ENCODE measurements around the gene KRTDAP. TPM values are rescaled to one million over a fixed set of nuclear protein-coding genes. Genes with fewer than 3 reads are reported as not detected.
"Not testable (repeated sequence)": the region's sequence is repeated elsewhere in the genome, so short reads cannot be mapped to it uniquely, and the experiment has no call there.

Gene KRTDAP
- total RNA-seq, 1 donor from 2014 or later = not detected

DNA sequence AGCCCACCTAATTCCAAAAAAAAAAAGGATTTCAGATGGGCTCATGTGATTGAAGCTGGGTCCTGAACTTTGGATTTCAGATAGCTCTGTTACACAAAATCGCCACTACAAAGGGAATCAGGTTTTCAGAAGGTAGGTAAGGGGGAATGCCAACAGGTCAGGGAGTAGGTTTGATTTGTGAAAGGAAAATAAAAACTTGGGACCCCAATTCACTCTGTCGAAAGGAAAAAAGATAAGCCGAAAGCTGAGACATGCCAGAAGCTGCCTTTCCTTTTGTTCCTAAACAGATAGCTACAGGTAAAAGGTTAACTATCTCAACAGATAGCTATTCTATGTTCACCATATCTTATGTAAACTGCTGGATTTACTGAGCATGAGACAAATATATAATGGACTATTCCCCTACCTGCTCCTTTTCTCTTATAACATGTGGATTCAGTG lies 4.0 kb downstream of the KRTDAP start:
- no peak for TF ChIP-seq CTCF (IDR thresholded peaks at IDR 0.05)
- Mint-ChIP-seq H3K27ac (ENCODE audit: unreplicated experiment) (no peak overlapping the region), H3K9me3 (ENCODE audit: unreplicated experiment) (no peaks in the 10 kb centered on the region), H3K4me3 (ENCODE audit: unreplicated experiment) (no peak overlapping the region), H3K27me3 (ENCODE audit: unreplicated experiment) (peaks cover 23% of the 10 kb centered on the region), H3K4me1 (ENCODE audit: unreplicated experiment) (no peaks in the 10 kb centered on the region), H3K36me3 (ENCODE audit: unreplicated experiment) (no peaks in the 10 kb centered on the region)
- no peak for DNase-seq (ENCODE audit: extremely low spot score, unreplicated experiment)

DNA sequence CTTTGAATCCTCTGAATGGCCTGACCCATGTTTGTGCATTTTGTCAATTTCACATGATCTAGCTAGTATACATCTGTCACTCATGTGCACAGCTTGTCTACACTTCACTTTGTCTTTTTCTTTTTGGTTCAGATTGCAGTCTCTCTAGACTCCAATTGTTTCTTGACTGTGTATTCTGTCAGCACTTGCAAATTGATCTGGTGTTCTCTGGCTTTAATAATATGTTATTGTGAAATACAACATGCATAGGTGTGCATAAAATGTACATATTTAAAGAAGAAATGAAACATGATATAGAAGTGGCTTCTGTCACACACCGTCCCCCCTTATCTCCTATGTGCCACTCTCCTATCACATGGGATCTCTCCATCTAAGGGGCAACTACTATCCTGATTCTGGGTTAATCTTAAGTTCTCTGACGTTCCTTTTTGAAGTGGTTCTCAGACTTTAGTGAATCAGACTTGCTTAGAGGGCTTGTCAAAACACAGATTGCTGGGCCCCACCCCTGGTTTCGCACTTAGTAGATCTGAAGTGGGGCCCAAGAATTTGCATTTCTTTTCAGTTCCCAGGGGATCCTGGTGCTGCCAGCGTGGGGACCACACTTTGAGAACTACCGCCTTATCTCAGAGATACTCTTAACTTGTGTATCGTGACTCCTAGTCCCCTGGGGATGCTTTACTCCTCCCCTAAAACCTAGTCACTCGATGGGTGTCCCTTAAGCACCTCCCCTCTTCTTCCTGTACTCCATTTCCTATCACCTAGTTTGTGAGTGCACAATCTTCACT lies 5.8 kb downstream of the KRTDAP start:
- Mint-ChIP-seq H3K4me1 (ENCODE audit: unreplicated experiment) (no peaks in the 10 kb centered on the region), H3K9me3 (ENCODE audit: unreplicated experiment) (no peaks in the 10 kb centered on the region), H3K36me3 (ENCODE audit: unreplicated experiment) (no peaks in the 10 kb centered on the region), H3K27ac (ENCODE audit: unreplicated experiment) (no peak overlapping the region), H3K27me3 (ENCODE audit: unreplicated experiment) (peaks cover 11% of the 10 kb centered on the region), H3K4me3 (ENCODE audit: unreplicated experiment) (no peak overlapping the region)
- TF ChIP-seq CTCF (IDR thresholded peaks at IDR 0.05) = no peak
- DNase-seq (ENCODE audit: extremely low spot score, unreplicated experiment) = no peak

DNA sequence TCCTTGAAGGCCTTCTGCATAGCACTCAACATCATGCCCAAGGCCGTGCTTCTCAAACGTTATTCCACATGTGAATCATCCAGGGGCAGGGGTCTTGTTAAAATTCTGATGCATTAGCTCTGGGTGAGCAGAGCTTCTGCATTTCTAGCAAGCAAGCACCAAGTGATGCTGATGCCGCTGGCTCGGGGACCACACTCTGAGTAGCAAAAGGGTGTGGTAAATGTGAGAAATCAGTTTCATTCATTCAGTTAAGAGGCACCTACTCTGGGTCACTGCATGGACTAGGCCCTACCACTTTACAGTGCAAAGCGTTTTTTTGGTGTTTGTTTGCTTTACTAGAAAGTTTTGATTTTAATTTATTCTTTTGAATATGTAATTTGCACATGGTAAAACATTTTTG lies 7.2 kb downstream of the KRTDAP start:
- TF ChIP-seq CTCF (IDR thresholded peaks at IDR 0.05) = no peak
- Mint-ChIP-seq H3K27me3 (ENCODE audit: unreplicated experiment) (peaks cover 11% of the 10 kb centered on the region), H3K4me3 (ENCODE audit: unreplicated experiment) (no peak overlapping the region), H3K9me3 (ENCODE audit: unreplicated experiment) (no peaks in the 10 kb centered on the region), H3K36me3 (ENCODE audit: unreplicated experiment) (no peaks in the 10 kb centered on the region), H3K27ac (ENCODE audit: unreplicated experiment) (no peak overlapping the region), H3K4me1 (ENCODE audit: unreplicated experiment) (no peaks in the 10 kb centered on the region)
- DNase-seq (ENCODE audit: extremely low spot score, unreplicated experiment) = no peak

DNA sequence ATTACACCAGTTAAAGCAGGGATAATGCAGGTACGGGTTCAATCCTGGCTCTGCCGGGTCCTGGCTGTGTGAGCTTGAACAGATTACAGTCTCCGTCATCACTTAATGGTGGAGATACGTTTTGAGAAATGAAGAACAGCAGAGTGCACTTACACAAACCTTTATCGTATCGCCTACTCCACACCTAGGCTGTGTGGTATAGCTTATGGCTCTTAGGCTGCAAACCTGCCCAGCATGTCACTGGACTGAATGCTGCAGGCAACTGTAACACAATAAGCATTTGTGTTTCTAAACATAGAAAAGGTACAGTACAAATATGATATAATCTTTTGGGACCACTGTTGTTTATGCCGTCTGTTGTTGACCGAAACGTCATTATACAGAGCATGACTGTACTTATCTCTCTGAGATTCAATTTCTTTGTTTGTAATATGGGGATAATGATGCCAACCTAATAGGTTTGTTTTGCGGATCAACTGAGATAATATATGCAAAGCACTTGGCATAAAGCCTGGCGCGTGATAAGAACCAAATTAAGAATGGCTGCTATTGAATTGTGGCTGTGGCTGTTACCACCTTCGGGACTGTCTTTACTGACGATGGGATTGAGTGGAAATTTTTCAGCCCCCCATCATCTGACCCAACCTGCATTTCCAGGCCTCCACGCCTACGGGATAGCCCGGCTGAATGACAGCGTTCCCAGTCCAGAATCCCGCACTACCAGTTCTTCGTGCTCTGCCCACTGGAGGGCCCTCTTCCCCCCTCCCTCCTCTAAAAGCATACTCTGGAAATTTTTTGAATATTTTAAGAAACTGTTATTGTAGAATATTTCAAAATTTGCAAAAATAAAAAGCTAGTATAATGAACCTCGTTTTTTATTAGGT lies 11.2 kb downstream of the KRTDAP start:
- no peaks in the 10 kb centered on the region for H3K36me3 Mint-ChIP-seq (ENCODE audit: unreplicated experiment)
- H3K4me1 Mint-ChIP-seq (ENCODE audit: unreplicated experiment) = no peaks in the 10 kb centered on the region
- no peaks in the 10 kb centered on the region for H3K27me3 Mint-ChIP-seq (ENCODE audit: unreplicated experiment)
- H3K9me3 Mint-ChIP-seq (ENCODE audit: unreplicated experiment) = no peaks in the 10 kb centered on the region
- no peak for DNase-seq (ENCODE audit: extremely low spot score, unreplicated experiment)
- H3K27ac Mint-ChIP-seq (ENCODE audit: unreplicated experiment) = no peak overlapping the region
- H3K4me3 Mint-ChIP-seq (ENCODE audit: unreplicated experiment) = no peak overlapping the region
- TF ChIP-seq CTCF (IDR thresholded peaks at IDR 0.05) = no peak

GRCh38 chr19:35476149-35476548 lies 14.1 kb downstream of the KRTDAP start:
- TF ChIP-seq CTCF (IDR thresholded peaks at IDR 0.05) = no peak
- Mint-ChIP-seq H3K27ac (ENCODE audit: unreplicated experiment) (no peak overlapping the region), H3K4me1 (ENCODE audit: unreplicated experiment) (no peaks in the 10 kb centered on the region), H3K36me3 (ENCODE audit: unreplicated experiment) (no peaks in the 10 kb centered on the region), H3K9me3 (ENCODE audit: unreplicated experiment) (no peaks in the 10 kb centered on the region), H3K27me3 (ENCODE audit: unreplicated experiment) (no peaks in the 10 kb centered on the region), H3K4me3 (ENCODE audit: unreplicated experiment) (no peak overlapping the region)
- DNase-seq (ENCODE audit: extremely low spot score, unreplicated experiment) = no peak

GRCh38 chr19:35474594-35474993 lies 15.7 kb downstream of the KRTDAP start:
- H3K27ac Mint-ChIP-seq (ENCODE audit: unreplicated experiment); H3K9me3 Mint-ChIP-seq (ENCODE audit: unreplicated experiment); H3K27me3 Mint-ChIP-seq (ENCODE audit: unreplicated experiment); H3K4me3 Mint-ChIP-seq (ENCODE audit: unreplicated experiment); DNase-seq (ENCODE audit: extremely low spot score, unreplicated experiment); H3K36me3 Mint-ChIP-seq (ENCODE audit: unreplicated experiment); H3K4me1 Mint-ChIP-seq (ENCODE audit: unreplicated experiment): not testable (repeated sequence)
